Heart left ventricle (tissue), 13 donors: ENCODE results near the gene AKT1.

Source experiments
- POLR2A ChIP-seq, 2 donors: fragments of 450-650 bp; IDR thresholded peaks; one replicate each; pipeline ENCODE4 v1.6.1; 2017; ENCODE audit warnings: antibody characterized with exemption in 2 of 2, mild to moderate bottlenecking in 2 of 2, moderate library complexity in 2 of 2
- TF ChIP-seq, protein P1 (sequence below), 12 donors: fragments of 200-600 bp; sonication (generic) in 4 of 12; IDR thresholded peaks; one replicate each; pipeline versions ENCODE4 v1.5.0 to v1.8.0; 2018 to 2022; ENCODE audit warnings: antibody characterized with exemption in 12 of 12, mild to moderate bottlenecking in 5 of 12
- donor health status: ischemic (EF 13 %, LVEDD 7.1; RV severe dilation, severe dysfunction).
- donor health status: DM: no; HTN: yes; CAD: no.
- donor health status: DM: no; HTN: no; CAD: no.
- donor health status: ischemic (EF 25% LVEDD 6.9; RV normal size, moderate dysfunction).
- donor health status: ischemic (EF 25% LVEDD 5.7; RV mildly dilated, moderate dysfunction).
- donor health status: ischemic (EF 35%, LVEDD 5.7; RV mildly dilated, moderate dysfunction).
- donor health status: nonischemic (EF 11% LVEDD 7.7; RV severe dilation, severe dysfunction).
- donor health status: DM: yes; HTN: yes; CAD: no.
- donor health status: PGD.
- donor health status: ischemic (EF 29% LVEDD 5.4; RV normal size, mild dysfunction).
- donor health status: nonischemic (EF 23%, LVEDD 6.1; RV moderate dilation, normal function).

- TF ChIP-seq, protein P1, sequence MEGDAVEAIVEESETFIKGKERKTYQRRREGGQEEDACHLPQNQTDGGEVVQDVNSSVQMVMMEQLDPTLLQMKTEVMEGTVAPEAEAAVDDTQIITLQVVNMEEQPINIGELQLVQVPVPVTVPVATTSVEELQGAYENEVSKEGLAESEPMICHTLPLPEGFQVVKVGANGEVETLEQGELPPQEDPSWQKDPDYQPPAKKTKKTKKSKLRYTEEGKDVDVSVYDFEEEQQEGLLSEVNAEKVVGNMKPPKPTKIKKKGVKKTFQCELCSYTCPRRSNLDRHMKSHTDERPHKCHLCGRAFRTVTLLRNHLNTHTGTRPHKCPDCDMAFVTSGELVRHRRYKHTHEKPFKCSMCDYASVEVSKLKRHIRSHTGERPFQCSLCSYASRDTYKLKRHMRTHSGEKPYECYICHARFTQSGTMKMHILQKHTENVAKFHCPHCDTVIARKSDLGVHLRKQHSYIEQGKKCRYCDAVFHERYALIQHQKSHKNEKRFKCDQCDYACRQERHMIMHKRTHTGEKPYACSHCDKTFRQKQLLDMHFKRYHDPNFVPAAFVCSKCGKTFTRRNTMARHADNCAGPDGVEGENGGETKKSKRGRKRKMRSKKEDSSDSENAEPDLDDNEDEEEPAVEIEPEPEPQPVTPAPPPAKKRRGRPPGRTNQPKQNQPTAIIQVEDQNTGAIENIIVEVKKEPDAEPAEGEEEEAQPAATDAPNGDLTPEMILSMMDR (IDR thresholded peaks at IDR 0.05) = peak in 7 of 12 donors; percentile 18 to 38 (median 31)
- no peak for TF ChIP-seq POLR2A (IDR thresholded peaks at IDR 0.05)
Measured at GRCh38 chr14:104770851-104771272, 24.7 kb downstream of the AKT1 start.
